Endodermal cell (in vitro differentiated cells): ENCODE data around the gene B2M. TPM values are rescaled to one million over a fixed set of nuclear protein-coding genes. Genes with fewer than 3 reads are reported as not detected.
"Not testable (repeated sequence)": the region's sequence is repeated elsewhere in the genome, so short reads cannot be mapped to it uniquely, and the experiment has no call there.

ENCODE experiments used
- DNase-seq: peaks from one replicate; pipeline ENCODE4 v3.0.0-alpha.2; 2017
- H3K27ac ChIP-seq: 2 replicates; pipeline ENCODE4 v1.5.1; 2013; ENCODE audit warnings: mild to moderate bottlenecking, low read depth, low read length, moderate library complexity
- H3K27me3 ChIP-seq: 2 replicates; pipeline ENCODE4 v1.6.1; 2013; ENCODE audit warnings: mild to moderate bottlenecking, low read length, moderate library complexity; ENCODE audit not compliant: insufficient read depth, control insufficient read depth, poor library complexity, severe bottlenecking
- H3K36me3 ChIP-seq: 2 replicates; pipeline ENCODE4 v1.7.0; 2013; ENCODE audit warnings: mild to moderate bottlenecking, low read length, moderate library complexity; ENCODE audit not compliant: control insufficient read depth, insufficient read depth
- H3K4me1 ChIP-seq: one replicate; pipeline ENCODE4 v1.7.0; 2013; ENCODE audit warnings: low read length; ENCODE audit not compliant: control insufficient read depth, insufficient read depth
- H3K4me3 ChIP-seq: 2 replicates; pipeline ENCODE4 v1.5.1; 2013; ENCODE audit warnings: mild to moderate bottlenecking, low read length, moderate library complexity
- H3K9ac ChIP-seq: 2 replicates; pipeline ENCODE4 v1.6.1; 2013; ENCODE audit warnings: mild to moderate bottlenecking, low read length, moderate library complexity; ENCODE audit not compliant: poor library complexity, severe bottlenecking; ENCODE audit errors: extremely low read depth
- H3K9me3 ChIP-seq: 2 replicates; pipeline ENCODE4 v1.6.1; 2013; ENCODE audit warnings: mild to moderate bottlenecking, low read length, moderate library complexity; ENCODE audit not compliant: control insufficient read depth
- H3K27ac Mint-ChIP-seq: 2 replicates; pipeline ENCODE4 v1.8.0; 2020; ENCODE audit warnings: mixed read lengths
- H3K27me3 Mint-ChIP-seq: 2 replicates; pipeline ENCODE4 v1.8.0; 2021; ENCODE audit warnings: mild to moderate bottlenecking, mixed read lengths; ENCODE audit not compliant: insufficient read depth
- H3K36me3 Mint-ChIP-seq: 2 replicates; pipeline ENCODE4 v1.8.0; 2020; ENCODE audit warnings: low read depth, mixed read lengths
- H3K4me1 Mint-ChIP-seq: 2 replicates; pipeline ENCODE4 v1.8.0; 2020; ENCODE audit warnings: mixed read lengths
- H3K4me3 Mint-ChIP-seq: 2 replicates; pipeline ENCODE4 v1.8.0; 2020; ENCODE audit warnings: mild to moderate bottlenecking, moderate library complexity, mixed read lengths
- H3K9me3 Mint-ChIP-seq: 2 replicates; pipeline ENCODE4 v1.8.0; 2020; ENCODE audit warnings: mild to moderate bottlenecking, mixed read lengths
- CTCF ChIP-seq: fragments of 200-600 bp; sonication (generic); conservative IDR thresholded peaks from 2 replicates; pipeline ENCODE4 v1.5.0; 2021; ENCODE audit warnings: antibody characterized with exemption, mild to moderate bottlenecking
- WGBS, 2 experiments: methylation state at CpG; one replicate each; pipeline versions ENCODE4 v1.1.5 to v1.1.7; 2013; ENCODE audit warnings: missing lambda C conversion rate in 2 of 2, mixed read lengths in 1 of 2; ENCODE audit not compliant: insufficient coverage in 1 of 2, insufficient read length in 1 of 2; 5-methylcytosine and 5-hydroxymethylcytosine counted together
- total RNA-seq, 2 donors: library from RNA; stranded (reverse); fragmentation: NEBNext Ultra II Directional in 1 of 2; extraction: Animal tissue kit (Norgen Biotek cat#: 25700) in 1 of 2; gene quantifications; 2 replicates in 1 of 2; 3 replicates in 1 of 2; pipeline ENCODE4 v1.2.1, GENCODE V29; 2021

Gene B2M
- total RNA-seq, 2 donors from 2014 or later, result 66.5 to 74.3 TPM

DNA sequence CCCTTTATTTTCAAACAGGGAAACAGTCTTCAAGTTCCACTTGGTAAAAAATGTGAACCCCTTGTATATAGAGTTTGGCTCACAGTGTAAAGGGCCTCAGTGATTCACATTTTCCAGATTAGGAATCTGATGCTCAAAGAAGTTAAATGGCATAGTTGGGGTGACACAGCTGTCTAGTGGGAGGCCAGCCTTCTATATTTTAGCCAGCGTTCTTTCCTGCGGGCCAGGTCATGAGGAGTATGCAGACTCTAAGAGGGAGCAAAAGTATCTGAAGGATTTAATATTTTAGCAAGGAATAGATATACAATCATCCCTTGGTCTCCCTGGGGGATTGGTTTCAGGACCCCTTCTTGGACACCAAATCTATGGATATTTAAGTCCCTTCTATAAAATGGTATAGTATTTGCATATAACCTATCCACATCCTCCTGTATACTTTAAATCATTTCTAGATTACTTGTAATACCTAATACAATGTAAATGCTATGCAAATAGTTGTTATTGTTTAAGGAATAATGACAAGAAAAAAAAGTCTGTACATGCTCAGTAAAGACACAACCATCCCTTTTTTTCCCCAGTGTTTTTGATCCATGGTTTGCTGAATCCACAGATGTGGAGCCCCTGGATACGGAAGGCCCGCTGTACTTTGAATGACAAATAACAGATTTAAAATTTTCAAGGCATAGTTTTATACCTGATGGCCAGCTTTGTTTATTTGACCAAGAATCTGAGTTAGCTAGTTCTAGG, 7.0 kb downstream of the B2M start:
- H3K9ac ChIP-seq, result no peak overlapping the region
- H3K36me3 ChIP-seq, result peaks cover 21% of the 10 kb centered on the region

GRCh38 chr15:44718927-44719292, 7.6 kb downstream of the B2M start:
- DNase-seq, result no peak
- Histone ChIP-seq H3K4me1 (no peaks in the 10 kb centered on the region), H3K9ac (no peak overlapping the region), H3K36me3 (peaks cover 21% of the 10 kb centered on the region), H3K27me3 (no peaks in the 10 kb centered on the region), H3K27ac (no peak overlapping the region), H3K9me3 (no peaks in the 10 kb centered on the region), H3K4me3 (no peak overlapping the region)
- no peak overlapping the region for H3K4me3 Mint-ChIP-seq
- TF ChIP-seq CTCF, result no peak
- no peaks in the 10 kb centered on the region for H3K27me3 Mint-ChIP-seq
- WGBS, 2 experiments, result 96 to 100% methylated on average over 3 to 8 of the region's 8 CpGs
- H3K36me3 Mint-ChIP-seq, result peaks cover 3% of the 10 kb centered on the region
- no peak overlapping the region for H3K27ac Mint-ChIP-seq
- peaks cover 2% of the 10 kb centered on the region for H3K4me1 Mint-ChIP-seq
- no peaks in the 10 kb centered on the region for H3K9me3 Mint-ChIP-seq

More for the DNA sequence above, 7.0 kb downstream of the B2M start:
- H3K4me1 Mint-ChIP-seq, result peaks cover 2% of the 10 kb centered on the region
- Histone ChIP-seq H3K4me1 (no peaks in the 10 kb centered on the region), H3K9me3 (no peaks in the 10 kb centered on the region), H3K27ac (no peak overlapping the region), H3K4me3 (no peak overlapping the region), H3K27me3 (no peaks in the 10 kb centered on the region)
- DNase-seq, result no peak
- no peaks in the 10 kb centered on the region for H3K9me3 Mint-ChIP-seq
- peaks cover 3% of the 10 kb centered on the region for H3K36me3 Mint-ChIP-seq
- H3K27ac Mint-ChIP-seq, result no peak overlapping the region
- H3K4me3 Mint-ChIP-seq, result no peak overlapping the region
- no peaks in the 10 kb centered on the region for H3K27me3 Mint-ChIP-seq
- no peak for TF ChIP-seq CTCF
- WGBS, 2 experiments, result 72 to 91% methylated on average over 3 to 4 of the region's 4 CpGs

DNA sequence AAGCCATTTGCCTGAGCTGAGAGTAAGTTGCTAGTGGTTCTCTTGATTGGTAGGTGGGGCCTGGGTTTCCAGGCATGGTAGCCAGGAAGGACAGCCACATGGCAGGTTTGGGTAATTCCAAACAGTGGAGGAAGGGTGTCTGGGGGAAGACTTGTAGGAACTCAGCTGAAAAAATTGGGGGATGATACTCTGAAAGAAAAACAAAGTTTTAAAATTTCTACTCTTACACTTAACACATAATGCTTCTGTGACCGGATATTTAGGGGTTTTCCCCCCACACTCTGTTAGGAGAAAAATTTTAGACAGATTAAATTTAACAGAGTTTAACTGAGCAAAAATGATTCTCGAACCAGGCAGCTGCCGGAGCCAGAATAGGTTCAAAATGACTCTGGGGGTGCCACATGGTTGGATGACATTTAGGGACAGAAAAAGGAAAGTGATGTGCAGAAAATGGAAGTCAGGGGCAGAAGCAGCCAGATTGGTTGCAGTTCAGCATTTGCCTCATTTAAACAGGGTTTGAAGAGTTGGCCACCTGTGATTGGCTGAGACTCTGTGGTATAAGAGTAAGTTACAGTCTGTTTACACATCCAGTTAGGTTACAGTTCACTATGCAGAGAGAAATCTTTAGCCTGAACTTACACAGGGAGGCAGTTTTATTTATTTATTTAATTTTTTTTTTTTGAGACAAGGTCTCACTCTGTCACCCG, 8.1 kb downstream of the B2M start:
- Histone ChIP-seq H3K4me1 (no peaks in the 10 kb centered on the region), H3K36me3 (peaks cover 21% of the 10 kb centered on the region), H3K9me3 (no peaks in the 10 kb centered on the region), H3K4me3 (no peak overlapping the region), H3K27me3 (no peaks in the 10 kb centered on the region), H3K27ac (no peak overlapping the region), H3K9ac (no peak overlapping the region)
- Mint-ChIP-seq H3K36me3 (peaks cover 3% of the 10 kb centered on the region), H3K9me3 (no peaks in the 10 kb centered on the region), H3K4me3 (no peak overlapping the region), H3K27me3 (no peaks in the 10 kb centered on the region), H3K4me1 (peaks cover 2% of the 10 kb centered on the region), H3K27ac (no peak overlapping the region)
- WGBS, 2 experiments, result 91 to 97% methylated on average over 3 to 4 of the region's 4 CpGs
- no peak for DNase-seq
- TF ChIP-seq CTCF, result no peak

- H3K27ac ChIP-seq, H3K4me3 ChIP-seq, H3K4me3 Mint-ChIP-seq, H3K27me3 Mint-ChIP-seq, H3K9ac ChIP-seq, H3K9me3 Mint-ChIP-seq, H3K27me3 ChIP-seq, H3K36me3 Mint-ChIP-seq, H3K4me1 Mint-ChIP-seq, H3K9me3 ChIP-seq, H3K27ac Mint-ChIP-seq, H3K4me1 ChIP-seq, DNase-seq: not testable (repeated sequence)
- H3K36me3 ChIP-seq, result peaks cover 21% of the 10 kb centered on the region
- WGBS, 2 experiments, result 83 to 95% methylated on average over 5 to 8 of the region's 8 CpGs
Measured at GRCh38 chr15:44720000-44720435, 8.7 kb downstream of the B2M start.
